HG02840 (cell line): ENCODE results near the gene COL4A5.
"Not testable (repeated sequence)": the region's sequence is repeated elsewhere in the genome, so short reads cannot be mapped to it uniquely, and the experiment has no call there.

ENCODE experiments used
- ATAC-seq: cut with Tn5 transposase; IDR thresholded peaks from one replicate; pipeline ENCODE4 v1.9.1; 2021; ENCODE audit warnings: mild to moderate bottlenecking, moderate library complexity, moderate number of reproducible peaks; ENCODE audit not compliant: unreplicated experiment, low FRiP score

Gene COL4A5

GRCh38 chrX:108447303-108447702, 7.7 kb downstream of the COL4A5 start:
- no peak for ATAC-seq

GRCh38 chrX:108453841-108454240, 14.2 kb downstream of the COL4A5 start:
- no peak for ATAC-seq

- ATAC-seq: no peak
Measured at GRCh38 chrX:108456971-108457477, 17.4 kb downstream of the COL4A5 start.

GRCh38 chrX:108464604-108465003, 25.0 kb downstream of the COL4A5 start:
- no peak for ATAC-seq

GRCh38 chrX:108468486-108468885, 28.8 kb downstream of the COL4A5 start:
- ATAC-seq: no peak

GRCh38 chrX:108473979-108474378, 34.3 kb downstream of the COL4A5 start:
- no peak for ATAC-seq

GRCh38 chrX:108481528-108481927, 41.9 kb downstream of the COL4A5 start:
- not testable (repeated sequence) for ATAC-seq

- ATAC-seq: no peak
Measured at GRCh38 chrX:108484251-108484650, 44.6 kb downstream of the COL4A5 start.

- no peak for ATAC-seq
Measured at GRCh38 chrX:108485960-108486359, 46.3 kb downstream of the COL4A5 start.

- no peak for ATAC-seq
Measured at GRCh38 chrX:108494406-108495090, 54.9 kb downstream of the COL4A5 start.

GRCh38 chrX:108511721-108512120, 72.1 kb downstream of the COL4A5 start:
- ATAC-seq: no peak

GRCh38 chrX:108516184-108516583, 76.5 kb downstream of the COL4A5 start:
- no peak for ATAC-seq

- ATAC-seq: no peak
Measured at GRCh38 chrX:108527724-108528123, 88.1 kb downstream of the COL4A5 start.

GRCh38 chrX:108537005-108537404, 97.4 kb downstream of the COL4A5 start:
- no peak for ATAC-seq

GRCh38 chrX:108541286-108541685, 101.6 kb downstream of the COL4A5 start:
- ATAC-seq: no peak

GRCh38 chrX:108557580-108557979, 117.9 kb downstream of the COL4A5 start:
- no peak for ATAC-seq

- ATAC-seq: no peak
Measured at GRCh38 chrX:108558217-108558616, 118.6 kb downstream of the COL4A5 start.

- no peak for ATAC-seq
Measured at GRCh38 chrX:108573136-108573535, 133.5 kb downstream of the COL4A5 start.

- no peak for ATAC-seq
Measured at GRCh38 chrX:108582151-108582550, 142.5 kb downstream of the COL4A5 start.

- no peak for ATAC-seq
Measured at GRCh38 chrX:108584617-108585211, 145.1 kb downstream of the COL4A5 start.

GRCh38 chrX:108590496-108590895, 150.9 kb downstream of the COL4A5 start:
- ATAC-seq: no peak

GRCh38 chrX:108601276-108601675, 161.6 kb downstream of the COL4A5 start:
- ATAC-seq: no peak
